Measurements from ENCODE around the gene LRGUK.

GRCh38 chr7:134184767-134185166 is 57.6 kb downstream of the LRGUK start:
- no peak for TF ChIP-seq CTCF (conservative IDR thresholded peaks at IDR 0.05; ENCODE audit: low read length)
- no peak for TF ChIP-seq EZH2phosphoT487 (IDR thresholded peaks at IDR 0.05; ENCODE audit: borderline replicate concordance)
